Daoy (cell line): ENCODE measurements around the gene NID2. TPM values are rescaled to one million over a fixed set of nuclear protein-coding genes. Genes with fewer than 3 reads are reported as not detected.

Source experiments
- DNase-seq: peaks from one replicate; pipeline ENCODE4 v3.0.0-alpha.2; 2015; ENCODE audit warnings: low read depth
- total RNA-seq: library from RNA; depleted of rRNA; stranded (reverse); fragments of >200 nt; shearing (Covaris generic); gene quantifications from 2 replicates; pipeline ENCODE4 v1.2.3, GENCODE V29; 2014

Gene NID2
- total RNA-seq, 1 experiment from 2014 or later, result 9.9 TPM

GRCh38 chr14:52080808-52081755, 12.2 kb upstream of the NID2 start:
- peak; percentile 90 for DNase-seq

- peak; percentile 72 for DNase-seq
Observed at GRCh38 chr14:52080158-52080800, 11.4 kb upstream of the NID2 start.

DNA sequence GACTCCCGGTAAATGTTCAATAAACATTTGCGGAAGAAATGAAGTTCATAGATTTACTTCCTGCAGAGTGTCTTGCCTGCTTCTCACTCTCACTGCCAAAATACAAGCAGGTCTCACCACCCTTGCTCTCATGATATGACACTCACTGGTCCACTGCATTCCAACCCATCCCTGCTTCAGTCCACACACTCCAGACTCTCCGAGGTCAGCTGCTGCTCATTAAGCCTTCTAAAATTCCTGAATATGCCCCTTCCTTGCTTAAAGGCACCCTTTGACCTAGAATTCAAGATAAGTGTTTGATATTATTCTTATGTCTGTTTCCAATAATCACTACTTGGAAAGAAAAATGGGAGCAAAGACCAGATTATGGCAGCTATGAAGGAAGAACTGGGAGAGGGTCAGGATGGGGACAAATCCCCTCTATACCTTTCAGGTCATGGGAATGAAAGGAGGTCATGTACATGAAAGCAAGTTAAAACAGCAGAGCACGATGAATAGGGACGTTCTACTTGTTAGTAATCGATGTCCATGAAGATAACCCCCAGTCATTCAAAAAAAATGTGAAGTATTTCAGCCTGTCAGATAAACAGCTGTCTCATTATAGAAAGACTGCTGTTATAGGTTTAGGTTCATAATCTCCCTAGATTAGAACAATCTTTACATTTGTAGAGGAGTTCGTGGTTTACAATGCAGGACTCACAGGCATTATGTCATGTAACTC, 10.5 kb upstream of the NID2 start:
- peak; percentile 19 for DNase-seq

DNA sequence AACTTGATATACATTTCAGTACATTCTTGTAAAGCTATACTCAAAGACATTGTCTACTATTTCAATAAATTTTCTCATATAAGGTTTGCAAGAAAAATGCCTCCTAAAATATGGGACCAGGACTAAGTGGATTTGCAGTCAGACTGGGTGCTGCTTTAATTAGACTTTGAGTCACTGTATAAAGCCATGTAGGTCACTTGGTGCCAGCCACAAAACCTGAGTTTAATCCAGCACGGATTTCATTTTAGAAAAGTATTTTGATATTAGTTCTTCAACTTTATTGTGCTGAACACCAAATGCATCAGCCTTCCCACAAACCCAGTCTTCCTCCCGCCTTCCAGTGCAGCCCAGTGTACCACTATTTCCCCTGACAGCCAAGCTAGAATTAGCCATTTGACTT, 9.9 kb upstream of the NID2 start:
- DNase-seq, result no peak

DNA sequence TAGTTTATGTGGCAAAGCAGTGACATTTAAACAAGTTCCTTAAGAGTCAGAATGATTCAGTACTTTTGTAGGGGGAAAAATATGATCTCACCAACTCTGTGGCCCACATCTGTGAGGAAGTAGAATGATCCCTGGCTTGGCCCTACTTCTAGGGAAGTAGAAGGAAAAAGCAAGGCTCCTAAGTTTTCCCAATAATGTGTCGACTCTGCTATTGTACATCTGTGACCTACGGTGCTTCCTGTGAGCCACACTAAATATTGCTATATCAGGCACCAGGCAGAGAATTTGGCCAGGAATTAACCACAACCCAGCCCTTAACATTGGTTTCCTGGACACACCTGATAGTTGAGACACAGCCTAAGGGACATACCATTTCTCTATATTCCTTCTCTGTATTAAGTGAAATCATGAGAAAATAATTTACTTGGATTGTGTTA, 9.3 kb upstream of the NID2 start:
- DNase-seq, result peak; percentile 20

DNA sequence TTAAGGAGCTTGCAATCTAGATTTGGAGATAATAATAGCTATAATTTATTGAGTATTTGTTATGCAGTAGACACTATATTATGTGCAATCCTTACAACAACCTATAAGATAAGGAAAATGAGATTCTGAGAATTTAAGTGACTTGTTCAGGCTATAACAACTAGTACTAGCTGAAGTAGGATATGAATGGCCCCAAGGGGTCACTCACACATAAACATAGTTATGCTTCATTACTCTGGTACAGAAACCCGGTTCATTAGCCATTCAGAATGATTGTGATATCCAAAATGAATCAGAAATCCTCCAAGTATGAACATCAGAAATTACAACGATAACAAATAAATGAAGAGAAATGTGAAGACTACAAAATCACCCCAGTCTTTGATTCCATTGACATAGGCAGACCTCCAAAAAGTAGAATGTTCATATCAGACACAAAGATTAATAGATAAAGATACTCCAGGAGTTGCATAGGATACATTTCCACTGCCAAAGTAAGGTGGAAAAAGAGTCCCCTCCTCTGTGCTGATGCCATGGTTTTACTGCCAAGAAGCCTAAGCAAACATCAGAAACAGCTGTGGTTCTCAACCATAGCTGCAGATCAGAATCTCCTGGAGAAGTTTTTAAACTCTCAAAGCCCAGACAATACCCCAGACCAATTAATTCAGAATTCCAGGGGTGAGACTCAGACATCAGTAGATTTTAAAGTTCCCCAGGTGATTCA, 8.6 kb upstream of the NID2 start:
- no peak for DNase-seq

DNA sequence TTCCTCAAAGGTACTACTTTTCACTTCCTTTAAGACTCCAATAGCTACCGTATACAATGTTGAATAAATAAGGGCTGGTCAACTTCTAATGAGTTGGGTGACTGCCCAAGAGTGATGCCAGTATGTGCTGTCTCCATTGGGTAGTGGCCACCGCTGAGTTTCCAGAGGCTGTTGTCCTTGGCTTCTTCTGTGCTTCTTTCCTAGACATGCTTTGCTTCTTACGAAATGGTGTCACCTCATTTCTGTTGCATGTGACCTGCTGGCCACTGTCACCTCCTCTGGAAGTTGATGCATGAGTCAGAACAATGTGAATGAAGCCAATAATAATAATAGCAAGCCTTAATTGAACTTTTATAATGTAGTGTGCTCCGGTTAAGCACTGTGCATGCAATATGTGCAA, 7.5 kb upstream of the NID2 start:
- DNase-seq, result peak; percentile 68

DNA sequence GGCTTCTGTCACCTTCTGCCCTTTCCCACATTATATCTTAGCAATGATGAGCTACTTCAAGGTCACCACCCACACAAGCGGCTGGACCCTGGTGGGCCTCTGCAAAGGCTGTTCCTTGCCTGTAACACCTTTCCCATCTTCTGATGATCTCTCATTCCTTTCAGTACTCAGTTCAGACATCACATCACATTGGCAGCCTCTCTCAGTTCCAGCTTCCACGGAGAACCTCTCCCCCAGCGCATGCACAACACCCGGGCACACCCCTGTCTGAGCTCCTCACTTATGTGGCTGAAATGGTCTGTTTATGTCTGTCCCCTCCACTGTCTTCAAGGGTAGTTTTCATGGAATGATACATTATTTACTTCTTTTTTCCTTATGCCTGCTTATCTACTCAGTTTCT, 6.5 kb upstream of the NID2 start:
- no peak for DNase-seq

GRCh38 chr14:52073251-52073650, 4.4 kb upstream of the NID2 start:
- no peak for DNase-seq

DNA sequence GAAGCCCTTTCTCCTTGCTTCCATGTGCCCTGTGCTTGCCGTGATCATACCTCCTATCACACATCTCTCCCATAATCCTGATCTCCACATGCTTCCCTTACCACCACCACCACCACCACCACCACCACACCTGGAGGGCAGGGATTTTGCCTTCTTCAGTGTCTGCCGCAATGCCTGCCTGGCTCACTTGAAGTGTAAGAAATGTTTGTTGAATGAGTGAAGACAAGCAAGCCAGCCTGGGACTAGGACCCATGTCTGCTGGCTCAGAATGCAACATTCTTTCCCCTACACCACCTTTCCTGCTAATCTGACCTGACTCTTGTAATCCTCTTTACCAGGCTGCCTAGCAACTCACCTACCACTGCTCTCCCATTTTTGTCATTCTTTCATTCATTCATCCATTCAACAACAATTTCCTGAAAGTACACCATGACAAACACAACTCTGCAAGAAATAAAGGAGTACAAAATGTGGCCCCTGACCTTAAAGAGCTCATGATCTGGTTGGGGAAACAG, 3.5 kb upstream of the NID2 start:
- DNase-seq, result no peak

DNA sequence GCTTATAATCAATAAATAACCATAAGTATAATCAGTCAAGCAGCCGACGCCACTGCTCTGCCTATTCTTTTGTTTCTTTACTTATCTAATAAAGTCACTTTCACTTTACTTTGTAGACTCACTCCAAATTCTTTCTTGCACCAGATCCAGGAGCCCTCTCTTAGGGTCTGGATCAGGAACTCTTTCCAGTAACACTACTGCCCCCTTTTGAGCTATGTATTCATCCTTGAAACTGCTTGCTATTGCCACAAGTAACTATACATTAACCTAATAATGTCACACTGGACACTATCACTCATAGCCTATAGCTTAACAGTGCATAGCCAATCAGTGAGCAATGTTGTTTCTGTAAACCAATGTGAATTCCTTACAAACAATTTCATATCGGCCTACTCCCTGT, 2.8 kb upstream of the NID2 start:
- peak; percentile 30 for DNase-seq

GRCh38 chr14:52070051-52070431, 1.2 kb upstream of the NID2 start:
- DNase-seq, result no peak

DNA sequence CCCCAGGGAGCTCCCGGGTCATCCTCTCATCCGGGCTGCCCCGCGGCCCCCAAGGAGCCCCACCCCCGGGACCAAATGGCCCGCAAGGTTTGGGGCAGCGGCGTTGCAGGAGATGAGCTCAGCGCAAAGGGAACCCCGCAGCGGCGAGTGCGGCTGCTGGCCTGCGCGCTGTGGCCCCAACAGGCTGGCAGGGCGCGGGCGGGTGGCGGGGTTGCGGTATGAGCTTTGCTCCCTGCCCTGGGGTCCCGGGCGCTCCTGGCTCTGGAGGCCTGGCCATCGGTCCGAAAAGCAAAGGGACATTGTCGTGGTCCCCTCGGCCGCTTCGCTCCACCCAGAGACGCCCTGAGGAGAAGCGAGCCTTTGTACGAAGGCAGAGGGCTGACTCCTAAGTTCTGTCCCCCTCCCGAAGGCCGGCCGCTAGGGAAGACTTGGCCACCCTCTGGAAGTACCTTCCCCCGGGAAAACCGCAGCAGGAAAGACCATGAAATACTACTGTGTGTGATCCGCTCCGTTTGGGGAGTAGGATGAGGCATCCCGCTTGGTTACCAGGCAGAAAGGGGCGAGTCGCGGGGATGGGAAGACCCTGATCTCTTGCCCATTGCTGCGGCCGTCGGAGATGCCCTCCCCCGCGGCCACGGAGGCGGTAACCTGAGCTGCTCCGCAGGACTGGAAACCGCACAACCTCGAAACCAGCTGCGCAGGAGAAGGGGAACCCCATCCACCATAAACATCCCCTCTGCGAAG, 620 bp upstream of the NID2 start:
- DNase-seq, result peak; percentile 70

GRCh38 chr14:52067873-52068614, 815 bp downstream of the NID2 start:
- peak; percentile 61 for DNase-seq

DNA sequence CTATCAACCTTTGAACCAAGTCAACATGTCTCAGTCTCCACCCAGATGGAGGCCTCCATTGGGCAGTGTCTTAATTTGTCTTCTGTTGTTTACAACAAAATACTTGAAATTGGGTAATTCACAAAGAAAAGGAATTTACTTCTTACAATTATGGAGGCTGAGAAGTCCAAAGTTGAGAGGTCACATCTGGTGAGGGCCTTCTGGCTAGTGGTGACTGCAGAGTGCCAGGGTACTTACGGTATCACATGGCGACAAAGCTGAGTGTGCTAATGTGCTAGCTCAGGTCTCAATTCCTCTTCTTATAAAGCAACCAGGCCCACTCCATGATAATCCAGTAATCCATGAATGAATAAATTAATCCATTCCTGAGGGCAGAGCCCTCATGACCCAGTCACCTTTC, 4.7 kb downstream of the NID2 start:
- DNase-seq, result no peak

GRCh38 chr14:52063052-52063462, 5.8 kb downstream of the NID2 start:
- DNase-seq, result no peak

DNA sequence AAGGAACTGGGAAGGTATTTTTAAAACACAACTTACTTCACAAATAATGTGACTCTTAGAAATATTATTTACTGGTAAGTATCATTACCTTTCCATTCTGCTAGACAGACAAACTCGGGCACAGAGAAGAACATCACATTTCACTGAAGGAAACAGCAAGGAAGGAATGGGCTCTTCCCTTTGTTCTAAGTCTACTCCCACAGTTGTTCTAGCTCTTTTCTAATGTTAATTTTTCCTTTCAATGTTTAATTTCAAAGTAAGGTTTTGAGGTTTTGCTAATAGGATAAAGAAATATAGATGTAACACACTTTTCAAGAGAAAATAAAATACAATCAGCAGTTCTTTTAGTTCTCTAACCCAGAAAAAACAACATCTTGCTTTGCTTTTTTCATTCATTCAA, 7.0 kb downstream of the NID2 start:
- no peak for DNase-seq

- DNase-seq, result no peak
Observed at GRCh38 chr14:52061390-52061789, 7.5 kb downstream of the NID2 start.

DNA sequence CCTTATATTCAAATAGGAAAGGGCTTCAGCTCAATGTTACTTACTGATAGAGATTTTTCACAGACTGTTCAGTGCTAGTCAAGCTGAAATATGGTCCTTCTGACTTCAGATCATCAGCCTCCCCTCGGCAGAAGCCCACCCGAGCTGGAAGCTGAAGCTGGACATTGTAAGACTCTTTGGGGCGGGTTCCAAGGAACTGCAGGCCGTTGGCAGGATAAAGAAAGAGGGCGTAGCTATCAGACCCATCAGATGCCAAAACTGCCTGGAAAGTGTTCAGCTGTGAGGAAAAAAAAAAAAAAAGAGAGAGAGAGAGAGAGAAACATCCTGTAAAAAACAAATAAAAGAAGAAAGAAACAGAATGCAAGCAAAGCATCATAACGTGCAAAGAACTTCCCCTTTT, 8.8 kb downstream of the NID2 start:
- no peak for DNase-seq

GRCh38 chr14:52059649-52060048, 9.2 kb downstream of the NID2 start:
- no peak for DNase-seq
